H1 (cell line): Measurements from ENCODE around the gene TRAP1. TPM values are rescaled to one million over a fixed set of nuclear protein-coding genes. Genes with fewer than 3 reads are reported as not detected.

Experiments
- CTCF ChIA-PET: fragments of 300-600 bp; sonication (Branson Sonifier 250); formaldehyde crosslinking; loops from one replicate; lab custom pipeline; 2021; ENCODE audit not compliant: partially characterized antibody; lab: Charles Lee
- POLR2A ChIA-PET: fragments of 300-600 bp; sonication (Branson Sonifier 250); formaldehyde crosslinking; loops from one replicate; lab custom pipeline; 2021; ENCODE audit warnings: inconsistent platforms; ENCODE audit not compliant: partially characterized antibody; lab: Charles Lee
- DNase-seq, 2 experiments: peaks; one replicate each; pipeline versions ENCODE4 v3.0.0 to v3.0.0-alpha.2; 2010 to 2022; ENCODE audit warnings: low spot score in 2 of 2, low read depth in 1 of 2, mixed read lengths in 1 of 2
- FAIRE-seq: peaks from 2 replicates; lab custom pipeline; 2011; peaks lifted over from hg19 to GRCh38; lab: Jason Lieb, UNC
- H2AFZ ChIP-seq: 2 replicates; pipeline ENCODE4 v1.8.1; 2012; ENCODE audit warnings: low read length, inconsistent platforms
- H2AK5ac ChIP-seq: 2 replicates; pipeline ENCODE4 v1.6.1; 2013; ENCODE audit warnings: low read depth, low read length
- H2BK120ac ChIP-seq: replicated peaks from 2 replicates; pipeline ENCODE3; 2013; ENCODE audit warnings: low read depth, low read length, inconsistent platforms
- H2BK12ac ChIP-seq: 2 replicates; pipeline ENCODE4 v1.6.1; 2013; ENCODE audit warnings: low read depth, low read length
- H2BK15ac ChIP-seq: 2 replicates; pipeline ENCODE4 v1.6.1; 2013; ENCODE audit warnings: low read length
- H2BK20ac ChIP-seq: 2 replicates; pipeline ENCODE4 v1.6.1; 2013; ENCODE audit warnings: low read length
- H2BK5ac ChIP-seq: 2 replicates; pipeline ENCODE4 v1.6.1; 2013; ENCODE audit warnings: low read depth, low read length
- H3K14ac ChIP-seq: 2 replicates; pipeline ENCODE4 v1.6.1; 2013; ENCODE audit warnings: inconsistent platforms; ENCODE audit not compliant: insufficient read length
- H3K18ac ChIP-seq: 2 replicates; pipeline ENCODE4 v1.6.1; 2013; ENCODE audit warnings: low read length; ENCODE audit errors: extremely low read depth
- H3K23ac ChIP-seq: 2 replicates; pipeline ENCODE4 v1.6.1; 2013; ENCODE audit warnings: inconsistent platforms; ENCODE audit not compliant: insufficient read length
- H3K23me2 ChIP-seq: 2 replicates; pipeline ENCODE4 v1.6.1; 2013; ENCODE audit warnings: low read depth, low read length
- H3K27ac ChIP-seq: 2 replicates; pipeline ENCODE4 v1.6.1; 2011; ENCODE audit warnings: low read depth, low read length, inconsistent platforms
- H3K27me3 ChIP-seq, 4 experiments: replicated peaks in 1 of 4; 1 replicate in 1 of 4; 2 replicates in 3 of 4; pipeline versions ENCODE4 v1.6.1 to v1.8.1; 2011 to 2013; ENCODE audit warnings: low read length in 3 of 4, mild to moderate bottlenecking in 3 of 4, inconsistent platforms in 2 of 4, mixed read lengths in 2 of 4, moderate library complexity in 1 of 4; ENCODE audit not compliant: control insufficient read depth in 3 of 4, insufficient read depth in 3 of 4; ENCODE audit errors: extremely low read depth in 1 of 4
- H3K36me3 ChIP-seq, 4 experiments: 2 replicates each; pipeline versions ENCODE4 v1.6.1 to v1.8.1; 2011 to 2013; ENCODE audit warnings: mild to moderate bottlenecking in 4 of 4, low read length in 3 of 4, moderate library complexity in 2 of 4, control low read depth in 1 of 4, inconsistent platforms in 1 of 4; ENCODE audit not compliant: insufficient read depth in 4 of 4, control insufficient read depth in 2 of 4
- H3K4ac ChIP-seq: replicated peaks from 2 replicates; pipeline ENCODE3; 2013; ENCODE audit warnings: low read length, low read depth, mixed read lengths, inconsistent platforms; ENCODE audit not compliant: insufficient read length
- H3K4me1 ChIP-seq, 4 experiments: replicated peaks in 1 of 4; 1 replicate in 1 of 4; 2 replicates in 3 of 4; pipeline versions ENCODE4 v1.6.1 to v1.8.1; 2011 to 2013; ENCODE audit warnings: low read length in 3 of 4, inconsistent platforms in 2 of 4, mixed read lengths in 1 of 4; ENCODE audit not compliant: insufficient read depth in 4 of 4, control insufficient read depth in 3 of 4
- H3K4me2 ChIP-seq, 2 experiments: 2 replicates each; pipeline versions ENCODE4 v1.6.1 to v1.8.1; 2011 to 2013; ENCODE audit warnings: low read depth in 2 of 2, low read length in 2 of 2, control low read depth in 1 of 2, inconsistent platforms in 1 of 2, mild to moderate bottlenecking in 1 of 2; ENCODE audit not compliant: insufficient read depth in 1 of 2
- H3K4me3 ChIP-seq, 4 experiments: fragments of 200-600, 300-600 bp in 1 of 4; sonication (generic), shearing (Covaris generic), sonication (Bioruptor Twin) in 1 of 4; 2 replicates each; pipeline versions ENCODE4 v1.5.1 to v1.8.1; 2011 to 2016; ENCODE audit warnings: low read length in 4 of 4, low read depth in 3 of 4, control low read depth in 2 of 4, inconsistent platforms in 2 of 4, mild to moderate bottlenecking in 2 of 4, mixed read lengths in 1 of 4, moderate library complexity in 1 of 4; ENCODE audit not compliant: insufficient read depth in 2 of 4; ENCODE audit errors: extremely low read depth in 1 of 4
- H3K56ac ChIP-seq: replicated peaks from 2 replicates; pipeline ENCODE3; 2013; ENCODE audit warnings: low read depth, mild to moderate bottlenecking, mixed read lengths, low read length, inconsistent platforms; ENCODE audit not compliant: insufficient read length
- H3K79me1 ChIP-seq: 2 replicates; pipeline ENCODE4 v1.6.1; 2013; ENCODE audit warnings: low read depth, low read length, control low read depth
- H3K79me2 ChIP-seq, 2 experiments: 2 replicates each; pipeline versions ENCODE4 v1.6.1 to v1.8.1; 2012 to 2013; ENCODE audit warnings: low read length in 2 of 2, mild to moderate bottlenecking in 2 of 2, inconsistent platforms in 1 of 2; ENCODE audit not compliant: insufficient read depth in 2 of 2, control insufficient read depth in 1 of 2
- H3K9ac ChIP-seq, 4 experiments: replicated peaks in 1 of 4; 1 replicate in 1 of 4; 2 replicates in 3 of 4; pipeline versions ENCODE4 v1.6.1 to v1.8.1; 2011 to 2013; ENCODE audit warnings: low read depth in 3 of 4, low read length in 3 of 4, control low read depth in 2 of 4, mild to moderate bottlenecking in 2 of 4, moderate library complexity in 2 of 4, inconsistent platforms in 1 of 4; ENCODE audit errors: extremely low read depth in 1 of 4
- H3K9me3 ChIP-seq, 2 experiments: 2 replicates each; pipeline versions ENCODE4 v1.6.1 to v1.8.1; 2012 to 2013; ENCODE audit warnings: mild to moderate bottlenecking in 2 of 2, moderate library complexity in 2 of 2, control low read depth in 1 of 2, inconsistent platforms in 1 of 2, low read depth in 1 of 2, low read length in 1 of 2, mixed read lengths in 1 of 2; ENCODE audit not compliant: insufficient read depth in 2 of 2
- H4K20me1 ChIP-seq, 2 experiments: replicated peaks in 1 of 2; 2 replicates each; pipeline versions ENCODE3 to v1.8.1; 2011 to 2013; ENCODE audit warnings: inconsistent platforms in 2 of 2, low read length in 2 of 2, mild to moderate bottlenecking in 1 of 2; ENCODE audit not compliant: insufficient read depth in 2 of 2, control insufficient read depth in 1 of 2
- H4K5ac ChIP-seq: 2 replicates; pipeline ENCODE4 v1.6.1; 2013; ENCODE audit warnings: low read length, low read depth, mixed read lengths, inconsistent platforms; ENCODE audit not compliant: insufficient read length
- H4K8ac ChIP-seq: 2 replicates; pipeline ENCODE4 v1.8.0; 2013; ENCODE audit warnings: mild to moderate bottlenecking, moderate library complexity, low read length, inconsistent platforms; ENCODE audit not compliant: insufficient read depth; ENCODE audit errors: extremely low read depth
- H4K91ac ChIP-seq: replicated peaks from 2 replicates; pipeline ENCODE3; 2013; ENCODE audit warnings: low read length, mixed read lengths, inconsistent platforms; ENCODE audit not compliant: insufficient read length
- CBX5 ChIP-seq: fragments of 300-800, 300-1000 bp; sonication (generic); IDR thresholded peaks from 2 replicates; pipeline ENCODE4 v1.7.1; 2016; ENCODE audit warnings: antibody characterized with exemption, low read length, low read depth
- CREB1 ChIP-seq: IDR thresholded peaks from 2 replicates; pipeline ENCODE4 v1.6.1; 2012; ENCODE audit warnings: inconsistent platforms
- CTBP2 ChIP-seq: IDR thresholded peaks from 2 replicates; pipeline ENCODE4 v1.7.0; 2011; ENCODE audit warnings: borderline replicate concordance, mild to moderate bottlenecking, moderate library complexity, mixed read lengths, low read length; ENCODE audit not compliant: insufficient read depth, insufficient read length
- NRF1 ChIP-seq: IDR thresholded peaks from 2 replicates; pipeline ENCODE4 v1.6.1; 2011; ENCODE audit warnings: mild to moderate bottlenecking, low read depth, low read length, improper control_type of control experiment
- POU5F1 ChIP-seq: IDR thresholded peaks from 2 replicates; pipeline ENCODE4 v1.6.1; 2011; ENCODE audit warnings: low read depth, mild to moderate bottlenecking, low read length, moderate library complexity
- RBBP5 ChIP-seq: IDR thresholded peaks from 2 replicates; pipeline ENCODE4 v1.7.1; 2012; ENCODE audit warnings: low read depth, mild to moderate bottlenecking, inconsistent platforms, low read length, moderate library complexity, borderline replicate concordance
- SAP30 ChIP-seq: fragments of 300-600 bp; sonication (generic); IDR thresholded peaks from 2 replicates; pipeline ENCODE4 v1.7.1; 2012; ENCODE audit warnings: low read length, moderate library complexity, mild to moderate bottlenecking, inconsistent platforms; ENCODE audit not compliant: insufficient read depth, insufficient replicate concordance
- SIN3A ChIP-seq, 2 experiments: IDR thresholded peaks in 1 of 2; conservative IDR thresholded peaks in 1 of 2; 2 replicates each; pipeline ENCODE4 v1.6.1; 2011 to 2012; ENCODE audit warnings: low read length in 2 of 2, improper control_type of control experiment in 1 of 2, low read depth in 1 of 2, mild to moderate bottlenecking in 1 of 2
- SP4 ChIP-seq: IDR thresholded peaks from 2 replicates; pipeline ENCODE4 v1.6.1; 2012; ENCODE audit warnings: low read length, inconsistent platforms
- SUZ12 ChIP-seq: fragments of 200-600 bp; sonication (generic); IDR thresholded peaks from 2 replicates; pipeline ENCODE4 v1.6.1; 2012; ENCODE audit warnings: mild to moderate bottlenecking, inconsistent platforms, low read length, moderate library complexity, mixed read lengths
- TCF12 ChIP-seq: IDR thresholded peaks from 2 replicates; pipeline ENCODE4 v1.6.1; 2011; ENCODE audit warnings: low read depth, mild to moderate bottlenecking, low read length
- YY1 ChIP-seq: IDR thresholded peaks from 2 replicates; pipeline ENCODE4 v1.6.1; 2011; ENCODE audit warnings: low read depth, mild to moderate bottlenecking, low read length
- WGBS, 2 experiments: shearing (Covaris generic) in 1 of 2; methylation state at CpG; one replicate each; pipeline versions ENCODE4 v1.1.6 to v1.1.7; 2013 to 2015; ENCODE audit warnings: low lambda C conversion rate in 2 of 2, mixed read lengths in 2 of 2, inconsistent platforms in 1 of 2, low coverage in 1 of 2, missing lambda C conversion rate in 1 of 2; ENCODE audit not compliant: insufficient replicate concordance in 2 of 2, insufficient coverage in 1 of 2, insufficient read length in 1 of 2; ENCODE audit errors: extremely low coverage in 1 of 2, missing lambda C conversion rate in 1 of 2; 5-methylcytosine and 5-hydroxymethylcytosine counted together
- polyA plus RNA-seq, 7 experiments: library from polyadenylated mRNA; depleted of rRNA in 3 of 7; stranded (reverse) in 5 of 7; unstranded in 2 of 7; fragments of >200 nt in 5 of 7; fragments of 200-250 nt in 2 of 7; gene quantifications; 1 replicate in 5 of 7; 2 replicates in 1 of 7; 4 replicates in 1 of 7; pipeline versions ENCODE4 v1.2.1 to v1.2.3, GENCODE V29; 2011 to 2013; ENCODE audit warnings: missing spikeins in 2 of 7, mixed read lengths in 2 of 7
- total RNA-seq: library from RNA; stranded (reverse); fragmentation: NEBNext Ultra II Directional; extraction: Animal tissue kit (Norgen Biotek cat#: 25700); gene quantifications from 2 replicates; pipeline ENCODE4 v1.2.1, GENCODE V29; 2021
- TF ChIP-seq, protein P1 (sequence below): IDR thresholded peaks from 2 replicates; pipeline ENCODE4 v1.6.1; 2012; ENCODE audit warnings: low read length, inconsistent platforms

TRAP1 gene
- total and polyA plus RNA-seq, 2 of the 8 experiments (the other 6 are each of a cell fraction or from before 2014, with no cell fraction given), result 215 to 283 TPM

DNA sequence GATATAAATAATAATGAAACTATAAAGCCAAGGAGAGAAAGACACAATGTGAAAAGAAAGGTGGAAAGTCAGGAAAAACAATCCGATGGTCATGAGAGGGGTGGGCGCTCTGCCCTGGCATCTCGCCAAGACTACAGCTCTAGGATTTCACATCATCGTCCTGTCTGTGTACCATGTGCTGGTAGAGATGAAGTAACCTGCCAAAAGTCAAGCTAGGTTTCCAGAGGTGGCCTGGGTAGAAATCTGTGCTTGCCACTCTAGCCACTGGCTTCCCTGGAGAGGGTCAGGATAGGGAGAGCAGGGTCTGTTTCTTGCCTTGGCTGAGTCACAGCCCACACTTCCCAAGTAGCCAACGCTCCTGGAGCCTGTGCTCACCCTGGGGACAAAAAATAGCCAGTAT is 31.0 kb upstream of the TRAP1 start:
- Histone ChIP-seq H4K91ac (no peak overlapping the region), H2AFZ (no peak overlapping the region), H2BK5ac (no peak overlapping the region), H3K27ac (no peak overlapping the region), H4K8ac (no peak overlapping the region), H3K56ac (no peak overlapping the region), H3K9ac (no peak overlapping the region; a peak in 1 of 7 replicates), H3K4ac (no peak overlapping the region), H3K79me2 (no peaks in the 10 kb centered on the region), H2BK12ac (no peak overlapping the region), H3K23ac (no peak overlapping the region), H3K4me3 (no peak overlapping the region), H3K79me1 (no peaks in the 10 kb centered on the region), H3K9me3 (no peaks in the 10 kb centered on the region), H2BK15ac (no peak overlapping the region), H3K27me3 (no peaks in the 10 kb centered on the region), H3K4me2 (no peak overlapping the region), H3K4me1 (no peaks in the 10 kb centered on the region), H3K18ac (no peak overlapping the region), H2BK120ac (no peak overlapping the region), H3K14ac (no peak overlapping the region), H3K23me2 (no peaks in the 10 kb centered on the region), H3K36me3 (peaks cover 4 to 24% (median 21%) of the 10 kb centered on the region in 4 experiments; a peak in 7 of 8 replicates), H4K20me1 (peaks cover 0 to 3% of the 10 kb centered on the region in 2 experiments), H2AK5ac (no peak overlapping the region), H4K5ac (no peak overlapping the region), H2BK20ac (no peak overlapping the region)
- FAIRE-seq, result no peak
- no peak for DNase-seq
- ChIA-PET CTCF (no interaction called here), POLR2A (no interaction called here)
- 97% methylated on average over 5 of the region's 5 CpGs; no CpG with 5 or more reads in 1 of the 2 experiments for WGBS, 2 experiments
- TF ChIP-seq RBBP5, result no peak
- TF ChIP-seq SAP30, result no peak
- no peak for TF ChIP-seq TCF12
- TF ChIP-seq, protein P1, sequence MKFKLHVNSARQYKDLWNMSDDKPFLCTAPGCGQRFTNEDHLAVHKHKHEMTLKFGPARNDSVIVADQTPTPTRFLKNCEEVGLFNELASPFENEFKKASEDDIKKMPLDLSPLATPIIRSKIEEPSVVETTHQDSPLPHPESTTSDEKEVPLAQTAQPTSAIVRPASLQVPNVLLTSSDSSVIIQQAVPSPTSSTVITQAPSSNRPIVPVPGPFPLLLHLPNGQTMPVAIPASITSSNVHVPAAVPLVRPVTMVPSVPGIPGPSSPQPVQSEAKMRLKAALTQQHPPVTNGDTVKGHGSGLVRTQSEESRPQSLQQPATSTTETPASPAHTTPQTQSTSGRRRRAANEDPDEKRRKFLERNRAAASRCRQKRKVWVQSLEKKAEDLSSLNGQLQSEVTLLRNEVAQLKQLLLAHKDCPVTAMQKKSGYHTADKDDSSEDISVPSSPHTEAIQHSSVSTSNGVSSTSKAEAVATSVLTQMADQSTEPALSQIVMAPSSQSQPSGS, result no peak
- no peak for TF ChIP-seq YY1
- TF ChIP-seq SIN3A (conservative IDR thresholded peaks at IDR 0.05 in 1 of 2, IDR thresholded peaks at IDR 0.05 in 1 of 2; ENCODE audit: low read depth in 1 of 2, low read length in 2 of 2), result no peak
- no peak for TF ChIP-seq CTBP2
- TF ChIP-seq NRF1, result no peak
- no peak for TF ChIP-seq CBX5
- no peak for TF ChIP-seq CREB1
- TF ChIP-seq SP4, result no peak
- TF ChIP-seq POU5F1, result no peak
- no peak for TF ChIP-seq SUZ12
